T-helper 2 cell treated with Interferon-gamma antibody and Interleukin-4, amounts not matched to agents 5 μg/mL and 100 μg/mL, for 36 hours (primary cell): ENCODE data around the gene HTR3E.
A peak's percentile ranks its signal among the peaks of the same experiment; 100 is the strongest.
"Not testable (repeated sequence)": the region's sequence is repeated elsewhere in the genome, so short reads cannot be mapped to it uniquely, and the experiment has no call there.

ENCODE experiments used
- DNase-seq: peaks from one replicate; pipeline ENCODE4 v3.0.0; 2021; ENCODE audit warnings: low spot score
- H3K27ac Mint-ChIP-seq: one replicate; pipeline ENCODE4 v1.8.0; 2021; ENCODE audit warnings: mild to moderate bottlenecking, mixed read lengths
- H3K27me3 Mint-ChIP-seq: one replicate; pipeline ENCODE4 v1.8.0; 2021; ENCODE audit warnings: low read depth, mixed read lengths
- H3K36me3 Mint-ChIP-seq: one replicate; pipeline ENCODE4 v1.8.0; 2021; ENCODE audit warnings: low read depth, mixed read lengths
- H3K4me1 Mint-ChIP-seq: one replicate; pipeline ENCODE4 v1.8.0; 2021; ENCODE audit warnings: low read depth, mixed read lengths
- H3K4me3 Mint-ChIP-seq: one replicate; pipeline ENCODE4 v1.8.0; 2022; ENCODE audit warnings: mild to moderate bottlenecking, moderate library complexity, mixed read lengths
- H3K9me3 Mint-ChIP-seq: one replicate; pipeline ENCODE4 v1.8.0; 2021; ENCODE audit warnings: mixed read lengths

The HTR3E gene

DNA sequence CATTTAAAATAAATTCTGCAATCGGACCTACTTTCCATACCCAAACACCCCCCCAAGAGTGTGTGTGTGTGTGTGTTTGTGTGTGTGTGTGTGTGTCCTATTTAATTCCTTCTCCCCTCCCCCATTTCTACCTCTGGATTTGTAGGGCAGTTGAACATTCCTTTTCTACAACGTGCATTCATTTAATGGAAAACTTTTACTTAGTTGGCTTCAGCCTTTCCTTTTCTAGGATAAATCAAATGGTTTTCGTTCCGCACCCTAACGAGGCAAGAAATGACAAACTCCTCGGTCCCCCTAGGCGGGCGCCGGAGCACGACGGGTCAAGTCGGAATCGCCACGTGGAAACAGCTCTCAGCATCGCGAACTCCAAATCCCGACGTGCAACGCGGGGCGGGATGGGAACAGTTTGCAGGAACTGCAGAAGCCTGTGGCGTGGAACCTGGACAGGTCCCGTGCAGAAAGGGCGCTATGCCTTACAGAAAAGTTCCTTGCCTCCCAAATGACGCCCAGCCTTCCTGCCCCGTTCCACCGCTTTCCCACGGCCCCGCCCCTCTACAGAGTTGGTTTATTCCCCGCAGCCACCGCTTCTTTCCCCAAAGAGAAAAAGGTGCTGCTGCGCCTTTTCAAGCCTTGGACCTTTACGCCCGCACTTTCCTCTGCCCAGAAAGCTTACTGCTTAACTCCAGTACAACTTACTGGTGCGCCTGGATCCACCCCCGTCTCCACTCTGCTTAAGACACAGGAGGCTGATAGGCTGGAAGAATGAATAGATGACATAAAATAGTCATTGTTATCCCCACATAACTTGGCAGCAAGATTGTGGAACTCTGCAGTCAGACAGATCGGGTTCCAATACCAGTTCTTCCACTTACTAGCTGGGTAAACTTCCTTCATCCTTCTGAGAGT, 37.2 kb downstream of the HTR3E start:
- DNase-seq: peak; percentile 53
- no peaks in the 10 kb centered on the region for H3K9me3 Mint-ChIP-seq
- H3K36me3 Mint-ChIP-seq: peaks cover 10% of the 10 kb centered on the region
- H3K27me3 Mint-ChIP-seq: peaks cover 4% of the 10 kb centered on the region
- peak overlapping the region; percentile 91 for H3K27ac Mint-ChIP-seq
- H3K4me1 Mint-ChIP-seq: peaks cover 32% of the 10 kb centered on the region
- peak overlapping the region; percentile 98 for H3K4me3 Mint-ChIP-seq

DNA sequence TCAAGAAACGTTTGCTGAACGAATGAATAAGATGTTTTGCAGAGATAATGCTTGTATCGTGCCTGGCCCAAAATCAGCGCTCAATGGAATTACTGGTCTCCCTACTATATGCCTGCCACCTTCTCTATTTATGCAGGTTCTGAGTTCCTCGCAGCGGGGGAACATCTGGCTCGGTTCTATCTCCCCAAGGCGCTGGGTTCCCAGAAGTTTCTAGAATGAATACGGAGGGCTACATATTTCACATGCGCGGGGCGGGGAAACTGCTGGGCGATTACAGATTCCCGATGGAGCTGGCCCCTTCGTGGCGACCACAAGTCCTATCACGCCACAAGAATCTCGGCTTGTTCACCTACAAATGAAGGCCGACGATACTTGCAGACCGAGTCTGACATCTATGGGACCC, 37.9 kb downstream of the HTR3E start:
- Mint-ChIP-seq H3K9me3 (no peaks in the 10 kb centered on the region), H3K4me3 (peak overlapping the region; percentile 98), H3K27me3 (peaks cover 4% of the 10 kb centered on the region), H3K36me3 (peaks cover 10% of the 10 kb centered on the region), H3K27ac (peak overlapping the region; percentile 91), H3K4me1 (peaks cover 32% of the 10 kb centered on the region)
- peak; percentile 7 for DNase-seq

DNA sequence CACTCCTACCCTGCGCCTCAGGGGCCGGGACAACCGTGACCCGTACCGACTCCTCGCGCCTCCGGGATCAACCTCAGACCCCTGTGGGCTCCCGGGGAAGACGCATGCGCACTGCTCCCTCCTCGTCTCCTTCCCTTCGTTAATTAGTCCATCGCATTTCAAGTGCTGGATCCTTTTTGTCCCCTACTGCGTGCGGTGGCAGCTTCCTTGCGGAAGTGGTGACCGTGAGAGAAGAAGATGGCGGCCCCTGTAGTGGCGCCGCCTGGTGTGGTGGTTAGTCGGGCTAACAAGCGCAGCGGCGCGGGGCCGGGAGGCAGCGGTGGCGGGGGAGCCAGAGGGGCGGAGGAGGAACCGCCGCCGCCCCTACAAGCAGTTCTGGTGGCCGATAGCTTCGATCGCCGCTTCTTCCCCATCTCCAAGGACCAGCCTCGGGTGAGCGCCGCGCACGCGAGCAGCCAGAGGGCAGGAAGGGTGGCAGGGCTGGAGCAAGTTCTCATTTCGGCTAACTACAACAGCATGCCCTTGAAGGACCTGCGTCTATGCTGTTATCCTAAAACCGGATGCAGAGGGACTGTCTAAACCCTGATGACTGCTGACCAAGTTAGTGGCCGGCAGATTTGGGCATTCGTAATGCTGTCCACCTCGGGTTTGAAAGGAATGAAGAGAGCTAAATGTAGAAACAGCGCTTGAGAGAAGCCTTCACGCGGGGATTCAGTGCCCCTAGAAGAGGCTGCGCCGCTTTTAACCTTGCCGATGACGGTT, 38.5 kb downstream of the HTR3E start, which contains the start of gene EIF2B5:
EIF2B5 (plus strand) TSS at position 210 of the 762 bp plus-strand sequence; CDS start at position 238, 28 bp downstream.
- Mint-ChIP-seq H3K4me3 (peak within 1 kb of the TSS; percentile 98), H3K36me3 (peaks cover 15% of the 10 kb centered on the region), H3K27ac (peak within 1 kb of the TSS; percentile 91), H3K9me3 (no peaks in the 10 kb centered on the region), H3K27me3 (peaks cover 4% of the 10 kb centered on the region), H3K4me1 (peaks cover 32% of the 10 kb centered on the region)
- peak; percentile 87 for DNase-seq

DNA sequence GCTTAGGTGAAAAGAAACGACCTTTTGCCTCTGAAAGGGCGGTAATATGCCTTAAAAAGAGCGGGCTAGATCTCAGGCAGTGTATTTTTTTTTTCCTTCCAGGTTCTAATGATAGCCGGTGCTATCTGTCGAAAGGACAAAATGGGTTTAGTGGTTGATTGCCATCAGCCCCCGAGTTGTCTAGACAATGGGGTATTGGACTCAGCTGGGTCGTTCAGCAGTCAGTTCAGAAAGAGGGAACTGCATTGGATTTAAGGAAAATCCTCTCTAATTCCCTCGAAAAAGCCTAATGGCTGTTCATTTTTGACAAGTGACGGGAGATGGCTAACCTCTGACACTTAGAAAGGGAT, 39.0 kb downstream of the HTR3E start:
- Mint-ChIP-seq H3K27ac (peak overlapping the region; percentile 91), H3K9me3 (no peaks in the 10 kb centered on the region), H3K4me1 (peaks cover 32% of the 10 kb centered on the region), H3K27me3 (peaks cover 4% of the 10 kb centered on the region), H3K36me3 (peaks cover 20% of the 10 kb centered on the region), H3K4me3 (peak overlapping the region; percentile 98)
- DNase-seq: no peak

DNA sequence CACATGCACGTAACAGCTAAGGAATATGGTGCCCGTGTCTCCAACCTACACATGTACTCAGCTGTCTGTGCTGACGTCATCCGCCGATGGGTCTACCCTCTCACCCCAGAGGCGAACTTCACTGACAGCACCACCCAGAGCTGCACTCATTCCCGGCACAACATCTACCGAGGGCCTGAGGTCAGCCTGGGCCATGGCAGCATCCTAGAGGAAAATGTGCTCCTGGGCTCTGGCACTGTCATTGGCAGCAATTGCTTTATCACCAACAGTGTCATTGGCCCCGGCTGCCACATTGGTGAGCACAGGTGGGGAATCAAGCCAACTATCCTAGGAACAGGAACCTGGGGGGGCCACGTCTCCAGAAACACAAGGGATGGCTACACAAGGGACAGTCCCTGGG, 43.6 kb downstream of the HTR3E start:
- Mint-ChIP-seq H3K4me1 (peaks cover 20% of the 10 kb centered on the region), H3K27ac (no peak overlapping the region), H3K4me3 (no peak overlapping the region), H3K36me3 (peaks cover 44% of the 10 kb centered on the region), H3K9me3 (no peaks in the 10 kb centered on the region), H3K27me3 (no peaks in the 10 kb centered on the region)
- DNase-seq: no peak

DNA sequence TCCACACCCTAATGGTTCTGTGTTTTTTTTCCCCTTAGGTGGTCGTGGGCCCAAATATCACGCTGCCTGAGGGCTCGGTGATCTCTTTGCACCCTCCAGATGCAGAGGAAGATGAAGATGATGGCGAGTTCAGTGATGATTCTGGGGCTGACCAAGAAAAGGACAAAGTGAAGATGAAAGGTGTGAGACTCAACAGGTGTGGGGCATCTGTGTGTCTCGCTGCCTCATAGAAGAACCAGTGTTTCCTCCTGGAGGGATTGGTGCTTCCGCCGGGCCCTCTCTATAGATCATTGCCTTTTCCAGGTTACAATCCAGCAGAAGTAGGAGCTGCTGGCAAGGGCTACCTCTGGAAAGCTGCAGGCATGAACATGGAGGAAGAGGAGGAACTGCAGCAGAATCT, 45.3 kb downstream of the HTR3E start:
- H3K27me3 Mint-ChIP-seq: no peaks in the 10 kb centered on the region
- H3K9me3 Mint-ChIP-seq: no peaks in the 10 kb centered on the region
- H3K27ac Mint-ChIP-seq: no peak overlapping the region
- no peak overlapping the region for H3K4me3 Mint-ChIP-seq
- peaks cover 41% of the 10 kb centered on the region for H3K36me3 Mint-ChIP-seq
- peaks cover 7% of the 10 kb centered on the region for H3K4me1 Mint-ChIP-seq
- DNase-seq: no peak

DNA sequence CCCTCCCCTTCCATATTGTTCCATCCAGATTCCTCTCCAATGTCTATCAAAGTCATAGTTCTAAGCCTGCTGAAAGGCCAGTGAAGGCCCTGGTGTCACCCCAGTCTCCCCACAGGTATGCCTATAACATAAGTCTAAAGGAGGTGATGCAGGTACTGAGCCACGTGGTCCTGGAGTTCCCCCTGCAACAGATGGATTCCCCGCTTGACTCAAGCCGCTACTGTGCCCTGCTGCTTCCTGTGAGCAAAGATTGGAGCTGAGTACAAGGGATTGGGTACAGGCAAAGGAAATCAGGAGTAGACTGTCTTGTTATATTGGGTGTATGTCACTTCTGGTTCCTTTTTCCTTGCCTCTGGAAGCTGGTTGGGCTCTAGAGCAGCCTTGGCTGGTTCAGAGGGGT, 46.5 kb downstream of the HTR3E start:
- peaks cover 36% of the 10 kb centered on the region for H3K36me3 Mint-ChIP-seq
- DNase-seq: no peak
- no peaks in the 10 kb centered on the region for H3K4me1 Mint-ChIP-seq
- no peaks in the 10 kb centered on the region for H3K9me3 Mint-ChIP-seq
- H3K27me3 Mint-ChIP-seq: no peaks in the 10 kb centered on the region
- no peak overlapping the region for H3K4me3 Mint-ChIP-seq
- no peak overlapping the region for H3K27ac Mint-ChIP-seq

DNA sequence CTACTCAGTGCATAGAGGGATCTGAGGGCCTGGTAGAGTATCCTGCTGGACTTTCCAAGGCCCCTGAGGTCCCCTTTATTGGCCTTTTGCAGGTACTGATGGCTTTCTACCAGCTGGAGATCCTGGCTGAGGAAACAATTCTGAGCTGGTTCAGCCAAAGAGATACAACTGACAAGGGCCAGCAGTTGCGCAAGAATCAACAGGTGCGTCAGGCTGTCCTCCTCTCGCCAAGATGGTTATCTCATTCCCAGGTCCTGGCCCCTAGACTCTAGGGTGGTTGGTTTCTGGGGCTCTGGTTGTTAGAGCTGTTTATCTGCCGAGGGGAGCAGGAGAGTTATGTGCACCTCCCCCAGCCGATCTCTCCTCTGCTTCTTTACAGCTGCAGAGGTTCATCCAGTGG, 47.6 kb downstream of the HTR3E start:
- H3K4me1 Mint-ChIP-seq: peaks cover 2% of the 10 kb centered on the region
- no peaks in the 10 kb centered on the region for H3K27me3 Mint-ChIP-seq
- no peaks in the 10 kb centered on the region for H3K9me3 Mint-ChIP-seq
- no peak for DNase-seq
- H3K4me3 Mint-ChIP-seq: no peak overlapping the region
- no peak overlapping the region for H3K27ac Mint-ChIP-seq
- peaks cover 36% of the 10 kb centered on the region for H3K36me3 Mint-ChIP-seq

DNA sequence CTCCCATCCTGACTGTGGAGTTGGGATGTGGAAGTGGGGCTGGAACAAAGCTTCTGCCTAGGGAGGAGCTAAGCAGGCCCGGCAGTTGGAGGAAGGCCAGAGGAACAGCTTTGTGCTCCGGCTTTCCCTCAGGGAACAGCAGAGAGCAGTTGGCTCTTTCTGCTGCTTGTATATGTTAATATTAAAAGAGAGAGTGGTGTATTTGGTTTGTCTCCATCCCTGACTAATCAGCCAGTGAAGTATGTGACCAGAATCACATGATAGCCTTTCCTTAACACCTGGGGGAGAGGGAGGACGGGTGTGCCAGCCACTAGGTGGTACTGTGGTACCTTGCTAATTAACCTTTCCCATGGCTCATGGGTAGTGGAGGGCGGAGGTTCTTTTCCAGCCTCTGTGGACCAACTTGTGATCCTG, 48.3 kb downstream of the HTR3E start:
- Mint-ChIP-seq H3K27ac (no peak overlapping the region), H3K36me3 (peaks cover 33% of the 10 kb centered on the region), H3K9me3 (no peaks in the 10 kb centered on the region), H3K27me3 (no peaks in the 10 kb centered on the region), H3K4me1 (peaks cover 2% of the 10 kb centered on the region), H3K4me3 (no peak overlapping the region)
- no peak for DNase-seq

DNA sequence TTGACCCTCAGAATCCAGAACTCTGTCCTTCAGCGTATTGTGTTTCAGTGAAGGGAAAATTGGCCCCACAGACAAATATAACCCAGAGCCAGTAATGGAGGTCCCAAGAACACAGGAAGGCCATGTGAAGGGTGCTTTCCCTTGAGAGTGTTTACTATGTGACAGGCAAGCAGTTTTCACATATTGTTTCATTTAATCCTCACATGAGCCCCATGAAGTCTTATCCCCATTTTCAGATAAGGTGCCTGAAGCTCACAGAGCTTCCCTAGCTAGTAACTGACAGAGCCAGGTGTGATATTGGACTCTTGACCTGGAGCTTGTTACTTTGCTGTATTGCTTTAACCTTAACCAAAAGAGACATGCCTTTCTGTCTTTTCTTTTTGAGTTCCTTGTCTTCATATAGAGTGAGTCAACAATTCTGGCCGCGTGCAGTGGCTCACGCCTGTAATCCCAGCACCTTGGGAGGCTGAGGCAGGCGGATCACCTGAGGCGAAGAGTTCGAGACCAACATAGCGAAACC, 48.9 kb downstream of the HTR3E start:
- Mint-ChIP-seq H3K36me3 (peaks cover 26% of the 10 kb centered on the region), H3K4me1 (peaks cover 2% of the 10 kb centered on the region), H3K4me3 (no peak overlapping the region), H3K27ac (no peak overlapping the region), H3K27me3 (no peaks in the 10 kb centered on the region), H3K9me3 (no peaks in the 10 kb centered on the region)
- DNase-seq: no peak

DNA sequence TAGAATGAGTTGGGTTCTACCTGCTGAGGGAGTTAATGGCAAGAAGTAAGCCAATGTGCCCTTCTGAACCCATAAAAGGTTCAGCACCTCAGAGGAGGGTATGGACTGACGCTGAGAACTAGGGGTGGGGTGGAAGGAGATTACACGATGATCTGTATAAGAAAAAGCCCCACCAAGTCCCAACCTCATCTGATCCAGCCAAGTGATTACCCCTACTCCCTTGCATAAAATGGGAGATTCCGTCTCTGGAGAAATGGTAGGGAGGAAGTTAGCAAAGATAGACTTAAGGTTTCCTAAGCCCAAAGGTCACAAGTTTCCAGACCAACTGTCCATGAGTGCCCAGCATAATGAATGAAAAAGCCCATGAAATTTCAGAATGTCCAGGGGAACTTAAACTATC, 51.2 kb downstream of the HTR3E start:
- Mint-ChIP-seq H3K36me3 (peaks cover 11% of the 10 kb centered on the region), H3K4me3 (no peak overlapping the region), H3K9me3 (no peaks in the 10 kb centered on the region), H3K27me3 (no peaks in the 10 kb centered on the region), H3K4me1 (peaks cover 4% of the 10 kb centered on the region), H3K27ac (no peak overlapping the region)
- no peak for DNase-seq

DNA sequence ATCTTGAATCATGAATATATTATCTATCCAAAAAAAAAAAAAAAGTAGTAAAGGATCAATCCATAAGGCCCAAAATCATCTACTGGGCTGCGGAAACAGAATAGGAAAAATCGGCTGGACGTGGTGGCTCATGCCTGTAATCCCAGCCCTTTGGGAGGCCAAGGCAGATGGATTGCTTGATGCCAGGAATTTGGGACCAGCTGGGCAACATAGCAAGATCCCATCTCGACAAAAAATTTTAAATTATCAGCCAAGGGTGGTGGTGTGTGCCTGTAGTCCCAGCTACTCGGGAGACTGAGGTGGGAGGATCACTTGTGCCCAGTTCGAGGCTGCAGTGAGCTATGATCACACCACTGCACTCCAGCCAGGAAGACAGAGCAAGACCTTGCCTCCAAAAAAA, 52.3 kb downstream of the HTR3E start:
- no peak overlapping the region for H3K27ac Mint-ChIP-seq

DNA sequence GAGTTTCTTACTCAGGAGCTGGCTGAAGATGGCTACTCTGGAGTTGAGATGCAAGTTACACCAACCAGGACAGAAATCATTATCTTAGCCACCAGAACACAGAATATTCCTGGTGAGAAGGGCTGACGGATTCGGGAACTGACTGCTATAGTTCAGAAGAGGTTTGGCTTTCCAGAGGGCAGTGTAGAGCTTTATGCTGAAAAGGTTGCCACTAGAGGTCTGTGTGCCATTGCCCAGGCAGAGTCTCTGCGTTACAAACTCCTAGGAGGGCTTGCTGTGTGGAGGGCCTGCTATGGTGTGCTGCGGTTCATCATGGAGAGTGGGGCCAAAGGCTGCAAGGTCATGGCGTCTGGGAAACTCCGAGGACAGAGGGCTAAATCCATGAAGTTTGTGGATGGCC, 52.9 kb downstream of the HTR3E start:
- not testable (repeated sequence) for H3K4me1 Mint-ChIP-seq, H3K4me3 Mint-ChIP-seq, H3K9me3 Mint-ChIP-seq, H3K36me3 Mint-ChIP-seq, H3K27me3 Mint-ChIP-seq, DNase-seq, H3K27ac Mint-ChIP-seq

More for the DNA sequence above, 52.3 kb downstream of the HTR3E start:
- Mint-ChIP-seq H3K36me3 (peaks cover 2% of the 10 kb centered on the region), H3K27me3 (no peaks in the 10 kb centered on the region), H3K9me3 (no peaks in the 10 kb centered on the region), H3K4me3 (no peak overlapping the region), H3K4me1 (peaks cover 6% of the 10 kb centered on the region)
- DNase-seq: no peak
